NCI-H510A (cell line): ENCODE measurements around the gene WDR27.
"Not testable (repeated sequence)": the region's sequence is repeated elsewhere in the genome, so short reads cannot be mapped to it uniquely, and the experiment has no call there.

Source experiments
- DNase-seq: peaks from one replicate; lab custom pipeline; 2025; lab: John Stamatoyannopoulos, UW

WDR27 gene

GRCh38 chr6:169709293-169709692 lies 7.5 kb upstream of the WDR27 start:
- DNase-seq = no peak

- no peak for DNase-seq
These were observed 5.9 kb upstream of the WDR27 start for GRCh38 chr6:169707772-169708171.

GRCh38 chr6:169702840-169703246 lies 1.0 kb upstream of the WDR27 start:
- DNase-seq = no peak

GRCh38 chr6:169701311-169701953 lies 397 bp downstream of the WDR27 start:
- no peak for DNase-seq

- DNase-seq = no peak
These were observed 1.5 kb downstream of the WDR27 start for GRCh38 chr6:169700296-169700695.

GRCh38 chr6:169697115-169697514 lies 4.7 kb downstream of the WDR27 start:
- not testable (repeated sequence) for DNase-seq

GRCh38 chr6:169695131-169695530 lies 6.7 kb downstream of the WDR27 start:
- DNase-seq = no peak

- DNase-seq = no peak
These were observed 9.3 kb downstream of the WDR27 start for GRCh38 chr6:169692516-169692915.

- no peak for DNase-seq
These were observed 10.6 kb downstream of the WDR27 start for GRCh38 chr6:169691260-169691659.

- no peak for DNase-seq
These were observed 12.5 kb downstream of the WDR27 start for GRCh38 chr6:169689287-169689686.

- no peak for DNase-seq
These were observed 16.0 kb downstream of the WDR27 start for GRCh38 chr6:169685860-169686259.

GRCh38 chr6:169684056-169684455 lies 17.8 kb downstream of the WDR27 start:
- no peak for DNase-seq

- no peak for DNase-seq
These were observed 23.5 kb downstream of the WDR27 start for GRCh38 chr6:169678342-169678741.

GRCh38 chr6:169677096-169677495 lies 24.7 kb downstream of the WDR27 start:
- DNase-seq = no peak

- no peak for DNase-seq
These were observed 26.8 kb downstream of the WDR27 start for GRCh38 chr6:169675011-169675410.

GRCh38 chr6:169671563-169671962 lies 30.3 kb downstream of the WDR27 start:
- DNase-seq = no peak

- DNase-seq = no peak
These were observed 31.9 kb downstream of the WDR27 start for GRCh38 chr6:169669889-169670288.

GRCh38 chr6:169669147-169669546 lies 32.7 kb downstream of the WDR27 start:
- DNase-seq = no peak

- no peak for DNase-seq
These were observed 33.5 kb downstream of the WDR27 start for GRCh38 chr6:169668203-169668847.

- no peak for DNase-seq
These were observed 34.1 kb downstream of the WDR27 start for GRCh38 chr6:169667716-169668115.

GRCh38 chr6:169666441-169666840 lies 35.4 kb downstream of the WDR27 start:
- DNase-seq = no peak

GRCh38 chr6:169665289-169665688 lies 36.5 kb downstream of the WDR27 start:
- DNase-seq = no peak

- DNase-seq = no peak
These were observed 37.6 kb downstream of the WDR27 start for GRCh38 chr6:169664227-169664626.

- DNase-seq = no peak
These were observed 38.4 kb downstream of the WDR27 start for GRCh38 chr6:169663468-169663867.
